Measurements from ENCODE around the gene GPBP1L1.

GPBP1L1 gene

DNA sequence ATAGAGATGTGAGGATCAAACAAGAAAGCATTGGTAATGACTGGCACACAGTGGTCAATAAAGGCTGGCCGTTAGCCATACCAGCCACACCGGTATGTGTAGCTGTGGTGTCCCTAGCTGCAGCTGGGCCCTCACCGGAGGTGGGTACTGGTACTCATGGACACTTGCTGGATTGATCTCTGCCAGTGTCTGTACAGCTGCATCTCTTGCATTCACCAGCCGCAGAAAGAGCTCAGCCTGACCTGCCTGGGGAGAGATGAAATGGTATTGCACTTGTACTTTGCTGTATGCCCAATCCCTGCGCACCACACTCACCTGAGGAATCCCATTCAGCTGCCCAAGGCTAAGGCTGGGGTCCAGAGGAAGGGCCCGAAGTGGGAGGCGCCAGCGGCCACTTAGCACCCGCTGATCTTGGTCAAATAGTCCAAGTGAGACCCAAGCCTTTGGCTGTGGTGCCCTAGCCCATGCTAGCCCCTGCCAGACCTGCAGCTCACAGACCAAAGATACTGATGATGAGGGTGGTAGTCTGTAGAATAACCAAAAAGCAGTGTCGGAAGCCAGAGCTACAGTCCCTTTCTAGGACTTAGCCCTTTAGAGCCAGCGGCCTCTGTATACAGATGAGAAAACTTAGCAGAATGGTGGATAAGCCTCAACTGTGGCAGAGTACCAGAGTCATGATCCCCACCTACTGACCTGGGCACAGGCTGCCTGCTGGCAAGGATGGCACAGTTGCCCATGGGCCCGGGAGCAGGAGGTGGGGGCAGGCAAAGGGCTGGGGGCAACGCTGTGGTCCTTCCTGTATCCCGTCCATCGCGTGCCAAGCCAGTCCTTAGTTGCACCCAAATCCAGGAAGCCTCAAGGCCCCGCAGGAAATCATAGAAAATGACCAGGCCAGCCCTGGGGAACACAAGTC lies 65.5 kb downstream of the GPBP1L1 start:
- no peaks in the 10 kb centered on the region for H3K4me1 ChIP-seq (ENCODE audit: insufficient read depth, low read length, poor library complexity, severe bottlenecking)
- H3K9me2 ChIP-seq (replicated peaks; ENCODE audit: low read depth, low read length), result no peaks in the 10 kb centered on the region
- no peaks in the 10 kb centered on the region for H3K79me2 ChIP-seq (ENCODE audit: insufficient read depth, low read length)
- TF ChIP-seq EZH2phosphoT487 (IDR thresholded peaks at IDR 0.05; ENCODE audit: borderline replicate concordance), result no peak
- H3K36me3 ChIP-seq (ENCODE audit: insufficient read depth, low read length), result peaks cover 44% of the 10 kb centered on the region
- no peak overlapping the region for H3K4me3 ChIP-seq (ENCODE audit: low read length, poor library complexity, severe bottlenecking)
- H4K20me1 ChIP-seq (ENCODE audit: insufficient read depth, low read length, poor library complexity, severe bottlenecking), result no peaks in the 10 kb centered on the region
- no peaks in the 10 kb centered on the region for H3K9me3 ChIP-seq (ENCODE audit: insufficient read depth, low read depth, low read length)
- no peak overlapping the region for H2AFZ ChIP-seq (ENCODE audit: low read length)
- H3K4me2 ChIP-seq (ENCODE audit: low read depth, low read length, poor library complexity, severe bottlenecking), result no peak overlapping the region
- no peak overlapping the region for H3K9ac ChIP-seq (ENCODE audit: low read depth, low read length, poor library complexity, severe bottlenecking)
- H3K27me3 ChIP-seq (ENCODE audit: insufficient read depth, low read length, poor library complexity, severe bottlenecking), result no peaks in the 10 kb centered on the region
- no peaks in the 10 kb centered on the region for H3F3A ChIP-seq (ENCODE audit: low read depth)

DNA sequence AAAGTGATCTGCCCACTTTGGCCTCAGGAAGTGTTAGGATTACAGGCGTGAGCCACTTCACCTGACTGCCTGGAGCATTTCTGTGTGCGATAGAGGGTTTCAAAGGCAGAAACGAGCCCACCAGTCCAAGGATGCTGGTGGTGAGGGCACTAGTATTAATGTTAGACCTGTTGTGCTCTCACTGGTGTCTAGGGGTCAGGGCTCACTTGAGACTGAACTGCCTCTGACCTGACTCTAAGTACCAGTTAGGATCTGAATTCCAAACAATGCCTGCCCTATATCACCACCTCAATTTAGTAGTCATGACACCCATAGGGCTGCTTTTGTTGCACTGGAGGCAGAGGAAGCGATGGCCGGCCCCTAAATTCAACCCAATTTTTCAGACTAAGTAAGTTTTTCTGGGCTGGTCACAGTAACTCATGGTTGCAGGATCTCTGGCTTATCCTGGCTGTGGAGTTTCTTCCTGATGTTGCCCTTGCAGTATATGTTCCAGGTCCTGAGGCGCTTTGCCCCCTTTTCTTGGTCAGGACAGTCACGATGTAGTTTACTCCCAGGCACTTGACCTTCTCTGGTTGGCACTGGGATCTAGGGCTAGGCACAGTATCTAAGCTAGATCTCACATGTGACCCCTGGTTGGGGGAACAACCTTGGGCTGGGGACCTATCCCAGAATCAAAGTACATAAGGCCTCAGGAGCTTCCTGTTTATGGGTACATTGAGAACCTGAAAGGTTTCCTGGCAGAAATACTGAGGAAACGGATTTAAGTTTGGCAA lies 67.0 kb downstream of the GPBP1L1 start:
- H3K4me2 ChIP-seq (ENCODE audit: low read depth, low read length, poor library complexity, severe bottlenecking), result no peak overlapping the region
- H3K27me3 ChIP-seq (ENCODE audit: insufficient read depth, low read length, poor library complexity, severe bottlenecking), result no peaks in the 10 kb centered on the region
- peaks cover 55% of the 10 kb centered on the region for H3K36me3 ChIP-seq (ENCODE audit: insufficient read depth, low read length)
- H3K4me1 ChIP-seq (ENCODE audit: insufficient read depth, low read length, poor library complexity, severe bottlenecking), result no peaks in the 10 kb centered on the region
- no peak overlapping the region for H3K9ac ChIP-seq (ENCODE audit: low read depth, low read length, poor library complexity, severe bottlenecking)
- no peak overlapping the region for H2AFZ ChIP-seq (ENCODE audit: low read length)
- H3K79me2 ChIP-seq (ENCODE audit: insufficient read depth, low read length), result no peaks in the 10 kb centered on the region
- TF ChIP-seq, protein P1, sequence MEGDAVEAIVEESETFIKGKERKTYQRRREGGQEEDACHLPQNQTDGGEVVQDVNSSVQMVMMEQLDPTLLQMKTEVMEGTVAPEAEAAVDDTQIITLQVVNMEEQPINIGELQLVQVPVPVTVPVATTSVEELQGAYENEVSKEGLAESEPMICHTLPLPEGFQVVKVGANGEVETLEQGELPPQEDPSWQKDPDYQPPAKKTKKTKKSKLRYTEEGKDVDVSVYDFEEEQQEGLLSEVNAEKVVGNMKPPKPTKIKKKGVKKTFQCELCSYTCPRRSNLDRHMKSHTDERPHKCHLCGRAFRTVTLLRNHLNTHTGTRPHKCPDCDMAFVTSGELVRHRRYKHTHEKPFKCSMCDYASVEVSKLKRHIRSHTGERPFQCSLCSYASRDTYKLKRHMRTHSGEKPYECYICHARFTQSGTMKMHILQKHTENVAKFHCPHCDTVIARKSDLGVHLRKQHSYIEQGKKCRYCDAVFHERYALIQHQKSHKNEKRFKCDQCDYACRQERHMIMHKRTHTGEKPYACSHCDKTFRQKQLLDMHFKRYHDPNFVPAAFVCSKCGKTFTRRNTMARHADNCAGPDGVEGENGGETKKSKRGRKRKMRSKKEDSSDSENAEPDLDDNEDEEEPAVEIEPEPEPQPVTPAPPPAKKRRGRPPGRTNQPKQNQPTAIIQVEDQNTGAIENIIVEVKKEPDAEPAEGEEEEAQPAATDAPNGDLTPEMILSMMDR (conservative IDR thresholded peaks at IDR 0.05; ENCODE audit: low read length), result no peak
- TF ChIP-seq EZH2phosphoT487 (IDR thresholded peaks at IDR 0.05; ENCODE audit: borderline replicate concordance), result no peak
- H4K20me1 ChIP-seq (ENCODE audit: insufficient read depth, low read length, poor library complexity, severe bottlenecking), result no peaks in the 10 kb centered on the region
- H3K9me2 ChIP-seq (replicated peaks; ENCODE audit: low read depth, low read length), result no peaks in the 10 kb centered on the region
- H3K4me3 ChIP-seq (ENCODE audit: low read length, poor library complexity, severe bottlenecking), result no peak overlapping the region
- H3K9me3 ChIP-seq (ENCODE audit: insufficient read depth, low read depth, low read length), result no peaks in the 10 kb centered on the region
- no peaks in the 10 kb centered on the region for H3F3A ChIP-seq (ENCODE audit: low read depth)

DNA sequence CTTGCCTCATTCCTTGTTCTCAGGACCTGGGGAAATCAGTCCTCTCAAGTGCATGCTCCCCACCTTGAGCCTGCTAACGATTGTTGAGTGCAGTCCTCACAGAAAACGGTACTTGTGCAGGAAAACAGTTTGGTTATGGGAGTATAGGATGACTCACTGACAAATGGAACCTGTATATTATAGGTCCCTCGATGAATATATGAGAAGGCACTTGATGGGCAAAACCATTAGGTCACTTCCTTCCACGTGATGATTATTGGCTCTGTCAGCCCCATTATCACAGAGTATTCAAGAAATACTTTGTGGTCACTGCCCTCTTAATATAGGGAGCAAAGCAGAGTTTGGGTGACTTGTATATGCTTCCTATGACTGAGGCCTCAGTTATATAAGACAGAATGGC lies 68.7 kb downstream of the GPBP1L1 start:
- Histone ChIP-seq H3K27me3 (ENCODE audit: insufficient read depth, low read length, poor library complexity, severe bottlenecking) (no peaks in the 10 kb centered on the region), H3F3A (ENCODE audit: low read depth) (no peaks in the 10 kb centered on the region), H3K9me2 (replicated peaks; ENCODE audit: low read depth, low read length) (no peaks in the 10 kb centered on the region), H3K9ac (ENCODE audit: low read depth, low read length, poor library complexity, severe bottlenecking) (no peak overlapping the region), H2AFZ (ENCODE audit: low read length) (no peak overlapping the region), H3K79me2 (ENCODE audit: insufficient read depth, low read length) (no peaks in the 10 kb centered on the region), H4K20me1 (ENCODE audit: insufficient read depth, low read length, poor library complexity, severe bottlenecking) (no peaks in the 10 kb centered on the region), H3K4me3 (ENCODE audit: low read length, poor library complexity, severe bottlenecking) (no peak overlapping the region), H3K36me3 (ENCODE audit: insufficient read depth, low read length) (peaks cover 65% of the 10 kb centered on the region), H3K9me3 (ENCODE audit: insufficient read depth, low read depth, low read length) (no peaks in the 10 kb centered on the region), H3K4me1 (ENCODE audit: insufficient read depth, low read length, poor library complexity, severe bottlenecking) (no peaks in the 10 kb centered on the region), H3K4me2 (ENCODE audit: low read depth, low read length, poor library complexity, severe bottlenecking) (no peak overlapping the region)
- TF ChIP-seq, protein P1 (conservative IDR thresholded peaks at IDR 0.05; ENCODE audit: low read length), result no peak
- TF ChIP-seq EZH2phosphoT487 (IDR thresholded peaks at IDR 0.05; ENCODE audit: borderline replicate concordance), result no peak
